HepG2 (cell line): Measurements from ENCODE around the gene SELL. TPM values are rescaled to one million over a fixed set of nuclear protein-coding genes. Genes with fewer than 3 reads are reported as not detected.
A peak's percentile ranks its signal among the peaks of the same experiment; 100 is the strongest.

Source experiments
- CEBPB ChIP-seq: IDR thresholded peaks from 2 replicates; pipeline ENCODE4 v1.6.1; 2011; ENCODE audit warnings: low read depth, low read length, improper control_type of control experiment, borderline replicate concordance
- E2F2 ChIP-seq: sonication (generic); formaldehyde crosslinking; IDR thresholded peaks from 2 replicates; pipeline ENCODE4 v1.4.0; 2020; ENCODE audit warnings: missing genetic modification reagents, borderline replicate concordance
- E2F5 ChIP-seq: sonication (generic); formaldehyde crosslinking; conservative IDR thresholded peaks from 2 replicates; pipeline ENCODE4 v1.4.0; 2020; ENCODE audit warnings: missing genetic modification reagents
- FOXA1 ChIP-seq, 2 experiments: fragments of 450-650 bp in 1 of 2; sonication (generic) in 1 of 2; formaldehyde crosslinking in 1 of 2; IDR thresholded peaks; 2 replicates each; pipeline versions ENCODE4 v1.4.0 to v1.6.1; 2016 to 2020; ENCODE audit warnings: missing genetic modification reagents in 1 of 2
- GFI1 ChIP-seq: sonication (generic); formaldehyde crosslinking; IDR thresholded peaks from 2 replicates; pipeline ENCODE4 v1.5.0; 2020; ENCODE audit warnings: missing genetic modification reagents, mild to moderate bottlenecking, borderline replicate concordance
- HMG20A ChIP-seq: IDR thresholded peaks from 2 replicates; pipeline ENCODE4 v1.6.1; 2016; ENCODE audit warnings: borderline replicate concordance
- IKZF1 ChIP-seq: fragments of 450-650 bp; IDR thresholded peaks from 2 replicates; pipeline ENCODE4 v1.7.1; 2016
- PAX8 ChIP-seq: sonication (generic); formaldehyde crosslinking; IDR thresholded peaks from 2 replicates; pipeline ENCODE4 v1.8.0; 2022; ENCODE audit warnings: mild to moderate bottlenecking, missing genetic modification reagents, borderline replicate concordance
- REL ChIP-seq: sonication (generic); formaldehyde crosslinking; conservative IDR thresholded peaks from 2 replicates; pipeline ENCODE4 v1.8.0; 2022; ENCODE audit warnings: mild to moderate bottlenecking, missing genetic modification reagents, moderate library complexity
- RNF219 ChIP-seq: sonication (generic); formaldehyde crosslinking; IDR thresholded peaks from 2 replicates; pipeline ENCODE4 v1.5.0; 2020; ENCODE audit warnings: mild to moderate bottlenecking, missing genetic modification reagents
- TBX3 ChIP-seq: fragments of 450-650 bp; IDR thresholded peaks from 2 replicates; pipeline ENCODE4 v1.6.1; 2017; ENCODE audit warnings: antibody characterized with exemption, mild to moderate bottlenecking, inconsistent platforms, borderline replicate concordance
- THAP7 ChIP-seq: sonication (generic); formaldehyde crosslinking; IDR thresholded peaks from 2 replicates; pipeline ENCODE4 v1.8.1; 2023; ENCODE audit warnings: mild to moderate bottlenecking, missing genetic modification reagents
- ZNF160 ChIP-seq: sonication (generic); formaldehyde crosslinking; IDR thresholded peaks from 2 replicates; pipeline ENCODE4 v1.8.0; 2022; ENCODE audit warnings: mild to moderate bottlenecking, inconsistent platforms, missing genetic modification reagents
- ZNF225 ChIP-seq: sonication (generic); formaldehyde crosslinking; IDR thresholded peaks from 2 replicates; pipeline ENCODE4 v1.4.0; 2020; ENCODE audit warnings: mild to moderate bottlenecking, missing genetic modification reagents
- ZNF431 ChIP-seq: sonication (generic); formaldehyde crosslinking; IDR thresholded peaks from 2 replicates; pipeline ENCODE4 v1.9.0; 2022; ENCODE audit warnings: missing genetic modification reagents, low read depth, mild to moderate bottlenecking, borderline replicate concordance
- ZNF614 ChIP-seq: IDR thresholded peaks from 2 replicates; pipeline ENCODE4 v1.6.1; 2018; ENCODE audit warnings: missing biosample characterization, missing genetic modification reagents, inconsistent platforms, borderline replicate concordance
- ZNF652 ChIP-seq: IDR thresholded peaks from 2 replicates; pipeline ENCODE4 v1.6.1; 2016; ENCODE audit warnings: low read depth, borderline replicate concordance
- ZNF7 ChIP-seq: IDR thresholded peaks from 2 replicates; pipeline ENCODE4 v1.6.1; 2016; ENCODE audit warnings: missing biosample characterization, missing genetic modification reagents
- ZNF710 ChIP-seq: sonication (generic); formaldehyde crosslinking; IDR thresholded peaks from 2 replicates; pipeline ENCODE4 v1.5.0; 2020; ENCODE audit warnings: mild to moderate bottlenecking, missing genetic modification reagents, borderline replicate concordance
- ZNF766 ChIP-seq: sonication (generic); formaldehyde crosslinking; IDR thresholded peaks from 2 replicates; pipeline ENCODE4 v1.5.0; 2020; ENCODE audit warnings: missing genetic modification reagents, borderline replicate concordance
- ZSCAN21 ChIP-seq: sonication (generic); formaldehyde crosslinking; IDR thresholded peaks from 2 replicates; pipeline ENCODE4 v1.8.0; 2022; ENCODE audit warnings: mild to moderate bottlenecking, missing genetic modification reagents, moderate library complexity, borderline replicate concordance
- polyA plus RNA-seq, 8 experiments: library from polyadenylated mRNA; depleted of rRNA in 3 of 8; stranded (reverse) in 7 of 8; unstranded in 1 of 8; fragments of >200 nt; fragmentation: Illumina TruSeq in 4 of 8; extraction: Trizol in 4 of 8; gene quantifications; 2 replicates each; pipeline versions ENCODE4 v1.2.1 to v1.2.3, GENCODE V29; 2011 to 2016; ENCODE audit warnings: low read depth in 4 of 8, missing spikeins in 1 of 8, mixed read lengths in 1 of 8; ENCODE audit not compliant: insufficient read depth in 1 of 8
- total RNA-seq, 5 experiments: library from RNA; depleted of rRNA; stranded (reverse); fragments of >200 nt; fragmentation: Illumina TruSeq; extraction: Trizol; gene quantifications; 2 replicates each; pipeline ENCODE4 v1.2.3, GENCODE V29; 2016; ENCODE audit warnings: low read depth in 1 of 5

SELL gene
- total and polyA plus RNA-seq, 2 of the 13 experiments (the other 11 are each of a cell fraction or from before 2014, with no cell fraction given) = 0.13 to 0.18 TPM

- no peak for TF ChIP-seq ZSCAN21
- TF ChIP-seq ZNF431 (CRISPR knock-in tag) = no peak
- no peak for TF ChIP-seq ZNF160 (CRISPR knock-in tag)
- no peak for TF ChIP-seq RNF219 (CRISPR knock-in tag)
- TF ChIP-seq IKZF1 = 0 out of 2 replicates have a peak, but pooled peaks have one; percentile 18
- peak; percentile 97 for TF ChIP-seq ZNF652 (CRISPR knock-in tag)
- TF ChIP-seq ZNF710 (CRISPR knock-in tag) = 0 out of 2 replicates have a peak, but pooled peaks have one; percentile 59
- TF ChIP-seq REL (CRISPR knock-in tag) = no peak
- TF ChIP-seq CEBPB = no peak
- no peak for TF ChIP-seq ZNF766 (CRISPR knock-in tag)
- TF ChIP-seq FOXA1 (IDR thresholded peaks at IDR 0.05) = no peak
- TF ChIP-seq FOXA1 (CRISPR knock-in tag; IDR thresholded peaks at IDR 0.05) = no peak
- no peak for TF ChIP-seq ZNF225
- TF ChIP-seq ZNF614 (CRISPR knock-in tag) = no peak
- TF ChIP-seq THAP7 (CRISPR knock-in tag) = no peak
- TF ChIP-seq HMG20A (CRISPR knock-in tag) = no peak
- TF ChIP-seq E2F5 (CRISPR knock-in tag) = no peak
- no peak for TF ChIP-seq PAX8 (CRISPR knock-in tag)
- no peak for TF ChIP-seq TBX3
- no peak for TF ChIP-seq E2F2 (CRISPR knock-in tag)
- TF ChIP-seq GFI1 (CRISPR knock-in tag) = peak; percentile 43; the same call in 1 of the 2 replicates
- TF ChIP-seq ZNF7 = no peak
These were observed at the start of gene SELL (continued) for GRCh38 chr1:169711469-169712308.
